Measurements from ENCODE around the gene PPP3R2. TPM values are rescaled to one million over a fixed set of nuclear protein-coding genes. Genes with fewer than 3 reads are reported as not detected.

PPP3R2 gene
- total RNA-seq, 1 experiment from 2014 or later: not detected

- Histone ChIP-seq H3K23me2 (ENCODE audit: insufficient read length, low read depth, low read length, poor library complexity, severe bottlenecking) (no peaks in the 10 kb centered on the region), H3K14ac (ENCODE audit: insufficient read depth, low read length) (no peak overlapping the region), H2BK15ac (ENCODE audit: low read depth, low read length) (no peak overlapping the region), H3K27ac (ENCODE audit: insufficient read length, low read depth, low read length) (no peak overlapping the region), H3K79me2 (ENCODE audit: insufficient read depth, low read length) (no peaks in the 10 kb centered on the region), H3K4me1 (ENCODE audit: insufficient read depth, low read length) (no peaks in the 10 kb centered on the region), H3K79me1 (ENCODE audit: insufficient read depth, low read depth, low read length, poor library complexity, severe bottlenecking) (no peaks in the 10 kb centered on the region), H4K91ac (ENCODE audit: insufficient read length, low read depth, low read length) (no peak overlapping the region), H3K4me2 (ENCODE audit: insufficient read depth, insufficient read length, low read length) (no peak overlapping the region), H3T11ph (ENCODE audit: low read length) (no peak overlapping the region), H3K27me3 (ENCODE audit: insufficient read depth, low read length) (no peaks in the 10 kb centered on the region), H4K8ac (replicated peaks; ENCODE audit: insufficient read length, low read depth, low read length) (no peak overlapping the region), H3K23ac (ENCODE audit: insufficient read length, low read depth, low read length) (no peak overlapping the region), H3K9ac (ENCODE audit: extremely low read depth, insufficient read length, low read length) (no peak overlapping the region), H2BK5ac (ENCODE audit: insufficient read length, low read length) (no peak overlapping the region), H3K56ac (ENCODE audit: insufficient read length, low read depth, low read length) (no peak overlapping the region), H2AK5ac (ENCODE audit: insufficient read length, low read length) (no peak overlapping the region), H4K20me1 (ENCODE audit: control insufficient read depth, insufficient read depth, insufficient read length) (no peaks in the 10 kb centered on the region), H2BK12ac (ENCODE audit: insufficient read length, low read depth, low read length) (no peak overlapping the region), H4K5ac (ENCODE audit: insufficient read length, low read depth, low read length) (no peak overlapping the region), H2BK120ac (ENCODE audit: low read depth, low read length, poor library complexity, severe bottlenecking) (no peak overlapping the region), H2BK20ac (ENCODE audit: low read depth, low read length, poor library complexity, severe bottlenecking) (no peak overlapping the region), H3K9me3 (ENCODE audit: control insufficient read depth, low read depth, low read length) (no peaks in the 10 kb centered on the region), H3K18ac (ENCODE audit: insufficient read length, low read depth, low read length) (no peak overlapping the region), H2AFZ (ENCODE audit: low read length) (no peak overlapping the region), H3K4ac (ENCODE audit: low read depth, low read length) (no peak overlapping the region)
- Mint-ChIP-seq H3K4me3 (no peak overlapping the region), H3K4me1 (peaks cover 3 to 7% of the 10 kb centered on the region in 2 experiments), H3K9me3 (no peaks in the 10 kb centered on the region), H3K27me3 (ENCODE audit: low read depth) (no peaks in the 10 kb centered on the region; the same call in none of the 2 replicates), H3K36me3 (ENCODE audit: insufficient read depth in 1 of 3, low read depth in 3 of 3) (no peaks in the 10 kb centered on the region), H3K27ac (no peak overlapping the region)
- no CpG with 5 or more reads among the region's 3 CpGs for WGBS (ENCODE audit: extremely low coverage, insufficient read length, low lambda C conversion rate)
- no peak for DNase-seq
- TF ChIP-seq CTCF (conservative IDR thresholded peaks at IDR 0.05): no peak
These were observed 10.8 kb upstream of the PPP3R2 start for GRCh38 chr9:101605547-101605946.

Measured in H9 (cell line).